NCI-H187 (cell line): Measurements from ENCODE around the gene TRERF1.

ENCODE experiments used
- DNase-seq, 2 experiments: peaks; one replicate each; lab custom pipeline; 2025; lab: John Stamatoyannopoulos, UW

The TRERF1 gene

GRCh38 chr6:42275376-42276033, 176.2 kb downstream of the TRERF1 start:
- DNase-seq = no peak

- no peak for DNase-seq
These were observed 176.8 kb downstream of the TRERF1 start for GRCh38 chr6:42274898-42275297.

GRCh38 chr6:42271834-42272805, 179.6 kb downstream of the TRERF1 start:
- DNase-seq = no peak

- no peak for DNase-seq
These were observed 181.7 kb downstream of the TRERF1 start for GRCh38 chr6:42269974-42270510.

- DNase-seq = no peak
These were observed 182.2 kb downstream of the TRERF1 start for GRCh38 chr6:42269553-42269952.

- DNase-seq = no peak
These were observed 182.9 kb downstream of the TRERF1 start for GRCh38 chr6:42268835-42269204.

GRCh38 chr6:42268016-42268834, 183.5 kb downstream of the TRERF1 start:
- no peak for DNase-seq

GRCh38 chr6:42266538-42266937, 185.2 kb downstream of the TRERF1 start:
- DNase-seq = no peak

- DNase-seq = no peak
These were observed 186.8 kb downstream of the TRERF1 start for GRCh38 chr6:42264852-42265390.

- DNase-seq = no peak
These were observed 187.4 kb downstream of the TRERF1 start for GRCh38 chr6:42264162-42264851.

GRCh38 chr6:42263165-42263728, 188.5 kb downstream of the TRERF1 start:
- no peak for DNase-seq

GRCh38 chr6:42260972-42261371, 190.8 kb downstream of the TRERF1 start:
- no peak for DNase-seq

GRCh38 chr6:42260396-42260888, 191.3 kb downstream of the TRERF1 start:
- DNase-seq = no peak

GRCh38 chr6:42259841-42260395, 191.8 kb downstream of the TRERF1 start:
- DNase-seq = no peak

GRCh38 chr6:42259286-42259685, 192.4 kb downstream of the TRERF1 start:
- no peak for DNase-seq

GRCh38 chr6:42257614-42258013, 194.1 kb downstream of the TRERF1 start:
- DNase-seq = no peak

GRCh38 chr6:42257063-42257462, 194.7 kb downstream of the TRERF1 start:
- DNase-seq = no peak

- DNase-seq = no peak
These were observed 196.7 kb downstream of the TRERF1 start for GRCh38 chr6:42255050-42255449.

- no peak for DNase-seq
These were observed 197.2 kb downstream of the TRERF1 start for GRCh38 chr6:42254505-42254904.

GRCh38 chr6:42251911-42252637, 199.7 kb downstream of the TRERF1 start:
- no peak for DNase-seq
